H4 (cell line): Measurements from ENCODE around the gene DRC7. TPM values are rescaled to one million over a fixed set of nuclear protein-coding genes. Genes with fewer than 3 reads are reported as not detected.

Source experiments
- DNase-seq: peaks from one replicate; pipeline ENCODE4 v3.0.0-alpha.2; 2015; ENCODE audit warnings: low spot score
- total RNA-seq: library from RNA; depleted of rRNA; stranded (reverse); fragments of >200 nt; shearing (Covaris generic); gene quantifications from 2 replicates; pipeline ENCODE4 v1.2.3, GENCODE V29; 2014; rRNA removed

Gene DRC7, protein sequence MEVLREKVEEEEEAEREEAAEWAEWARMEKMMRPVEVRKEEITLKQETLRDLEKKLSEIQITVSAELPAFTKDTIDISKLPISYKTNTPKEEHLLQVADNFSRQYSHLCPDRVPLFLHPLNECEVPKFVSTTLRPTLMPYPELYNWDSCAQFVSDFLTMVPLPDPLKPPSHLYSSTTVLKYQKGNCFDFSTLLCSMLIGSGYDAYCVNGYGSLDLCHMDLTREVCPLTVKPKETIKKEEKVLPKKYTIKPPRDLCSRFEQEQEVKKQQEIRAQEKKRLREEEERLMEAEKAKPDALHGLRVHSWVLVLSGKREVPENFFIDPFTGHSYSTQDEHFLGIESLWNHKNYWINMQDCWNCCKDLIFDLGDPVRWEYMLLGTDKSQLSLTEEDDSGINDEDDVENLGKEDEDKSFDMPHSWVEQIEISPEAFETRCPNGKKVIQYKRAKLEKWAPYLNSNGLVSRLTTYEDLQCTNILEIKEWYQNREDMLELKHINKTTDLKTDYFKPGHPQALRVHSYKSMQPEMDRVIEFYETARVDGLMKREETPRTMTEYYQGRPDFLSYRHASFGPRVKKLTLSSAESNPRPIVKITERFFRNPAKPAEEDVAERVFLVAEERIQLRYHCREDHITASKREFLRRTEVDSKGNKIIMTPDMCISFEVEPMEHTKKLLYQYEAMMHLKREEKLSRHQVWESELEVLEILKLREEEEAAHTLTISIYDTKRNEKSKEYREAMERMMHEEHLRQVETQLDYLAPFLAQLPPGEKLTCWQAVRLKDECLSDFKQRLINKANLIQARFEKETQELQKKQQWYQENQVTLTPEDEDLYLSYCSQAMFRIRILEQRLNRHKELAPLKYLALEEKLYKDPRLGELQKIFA
- 0.02 TPM in 1 of 2 replicates, not detected in the other for total RNA-seq

DNA sequence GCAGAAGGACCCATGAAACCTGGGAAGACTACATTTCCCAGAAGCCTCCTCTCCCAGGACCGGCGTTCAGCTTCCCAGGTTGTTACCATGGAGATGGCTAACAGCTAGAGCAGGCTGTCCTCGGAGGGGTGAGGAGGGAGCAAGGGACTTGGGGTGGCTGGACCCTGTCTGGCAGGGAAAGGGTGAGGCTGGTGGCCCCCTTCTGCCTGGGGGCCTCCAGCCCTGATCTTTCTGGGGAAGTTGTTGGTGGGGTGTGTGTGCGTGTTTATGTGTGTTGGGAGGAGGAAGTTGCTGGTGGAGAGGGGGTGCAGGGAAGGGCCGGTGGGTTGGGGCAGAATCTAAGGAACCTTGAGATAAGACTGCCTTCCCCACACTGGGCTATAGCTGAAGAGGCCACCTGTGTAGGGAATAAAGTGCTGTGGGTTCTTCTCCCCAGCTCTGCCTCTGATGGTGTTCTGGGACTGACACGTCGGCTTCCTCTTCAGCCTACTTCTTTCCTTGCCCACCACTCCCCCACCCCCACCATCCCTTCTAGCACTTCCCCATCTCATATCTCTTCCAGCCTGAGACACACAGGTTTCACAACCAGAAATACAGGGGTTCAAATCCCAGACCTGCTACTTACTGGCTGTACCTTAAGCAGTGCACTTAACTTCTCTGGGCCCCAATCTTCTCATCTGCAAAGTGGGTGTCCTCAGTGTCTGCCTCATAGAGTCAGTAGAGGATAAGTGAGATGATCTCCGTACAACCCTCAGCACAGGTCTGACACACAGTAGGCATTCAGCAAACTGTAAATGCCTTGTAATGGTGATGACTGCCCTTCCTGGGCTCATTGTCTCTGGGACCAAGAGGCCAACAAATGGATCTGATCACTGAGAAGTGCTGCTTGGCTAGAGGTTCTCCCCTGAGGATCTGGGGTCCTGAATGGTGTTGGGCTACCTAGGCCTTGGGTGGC is at the start of gene DRC7:
Gene DRC7, plus strand, starts transcription at position 82 of the 955 bp plus-strand sequence. CDS start 3,144 bp downstream, outside the sequence.
- DNase-seq: peak; percentile 37

DNA sequence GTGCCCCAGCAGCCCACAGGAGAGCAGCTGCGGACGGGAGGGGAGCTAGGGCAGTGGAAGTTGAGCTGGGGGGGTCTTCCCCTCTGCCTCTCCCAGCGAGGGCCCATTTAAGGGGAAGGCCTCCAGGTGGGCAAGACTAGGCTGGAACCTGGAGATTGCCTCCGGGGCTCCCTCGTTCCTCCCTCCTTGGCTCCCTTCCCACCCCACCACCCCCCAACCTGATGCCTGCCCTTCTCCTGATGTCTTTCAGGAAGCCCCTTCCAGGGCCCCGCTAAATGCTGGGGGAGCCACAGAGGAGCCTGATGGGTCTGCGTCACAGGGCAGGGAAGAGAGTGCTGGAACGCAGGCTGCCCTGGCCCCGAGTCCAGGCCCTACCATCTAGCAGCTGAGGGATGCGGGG is 49.4 kb upstream of the DRC7 start:
- no peak for DNase-seq

DNA sequence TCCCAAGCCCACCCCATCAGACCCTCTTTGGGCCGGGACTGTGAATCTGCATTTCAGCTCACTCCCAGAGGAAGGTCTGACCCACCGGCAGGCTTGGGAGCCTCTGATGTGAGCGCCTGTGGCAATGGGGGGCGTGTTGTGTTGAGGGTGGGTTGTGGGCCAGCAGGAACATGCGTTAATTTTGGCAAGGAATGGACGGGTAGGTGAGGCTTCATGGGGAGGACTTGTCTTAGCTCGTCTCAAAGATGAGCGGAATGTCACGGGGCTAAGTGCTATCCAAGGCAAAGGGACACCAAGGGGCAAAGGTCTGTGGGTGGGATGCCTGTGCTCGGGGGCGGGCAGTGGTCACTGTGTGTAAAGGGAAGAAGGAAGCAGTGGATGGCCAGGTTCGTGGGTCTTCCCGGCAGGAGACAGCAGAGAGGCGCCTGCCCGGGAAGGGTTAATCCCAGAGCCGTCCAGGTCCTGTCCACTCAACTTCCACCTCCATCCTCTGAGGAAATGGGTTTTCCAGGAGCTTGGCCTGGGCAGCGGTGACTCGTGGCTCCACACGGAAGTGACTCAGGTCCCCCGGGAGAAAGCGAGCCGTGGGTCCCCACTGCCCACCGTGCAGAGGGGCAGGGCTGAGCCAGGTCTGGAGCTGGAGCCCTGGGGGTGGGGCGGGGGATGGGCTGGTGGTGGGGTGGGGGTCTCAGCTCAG is 48.8 kb upstream of the DRC7 start:
- no peak for DNase-seq

DNA sequence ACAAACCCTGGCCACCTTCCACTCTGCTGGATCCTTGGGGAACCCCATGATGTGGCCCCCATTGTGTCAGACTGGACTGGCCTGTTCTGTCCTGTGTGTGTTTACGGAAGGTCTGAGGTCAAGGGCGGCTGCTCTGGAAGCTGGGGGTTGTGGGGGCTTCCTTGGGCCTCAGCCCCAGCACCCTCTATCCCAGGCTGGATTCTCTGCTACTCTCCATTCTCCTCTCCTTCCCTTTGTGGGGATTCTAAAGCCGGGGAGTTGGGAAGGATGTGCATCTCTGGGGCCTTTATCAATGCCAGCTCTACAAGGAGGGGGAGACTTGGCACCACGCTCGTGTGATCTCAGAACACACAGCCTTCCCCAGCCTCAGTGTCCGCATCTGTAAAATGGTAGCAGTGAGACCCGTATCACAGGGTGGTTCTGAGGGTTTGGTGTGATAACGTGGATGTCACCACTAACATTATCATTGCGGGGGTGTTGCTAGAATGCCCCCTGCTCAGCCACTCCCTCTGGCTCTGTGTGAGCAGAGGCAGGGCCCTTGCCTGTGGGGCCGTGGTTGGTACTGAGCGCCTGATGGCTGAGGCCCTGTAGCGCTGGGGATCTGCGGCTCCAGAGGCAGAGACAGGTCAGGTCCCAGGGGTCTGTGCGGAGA is 48.1 kb upstream of the DRC7 start:
- no peak for DNase-seq

DNA sequence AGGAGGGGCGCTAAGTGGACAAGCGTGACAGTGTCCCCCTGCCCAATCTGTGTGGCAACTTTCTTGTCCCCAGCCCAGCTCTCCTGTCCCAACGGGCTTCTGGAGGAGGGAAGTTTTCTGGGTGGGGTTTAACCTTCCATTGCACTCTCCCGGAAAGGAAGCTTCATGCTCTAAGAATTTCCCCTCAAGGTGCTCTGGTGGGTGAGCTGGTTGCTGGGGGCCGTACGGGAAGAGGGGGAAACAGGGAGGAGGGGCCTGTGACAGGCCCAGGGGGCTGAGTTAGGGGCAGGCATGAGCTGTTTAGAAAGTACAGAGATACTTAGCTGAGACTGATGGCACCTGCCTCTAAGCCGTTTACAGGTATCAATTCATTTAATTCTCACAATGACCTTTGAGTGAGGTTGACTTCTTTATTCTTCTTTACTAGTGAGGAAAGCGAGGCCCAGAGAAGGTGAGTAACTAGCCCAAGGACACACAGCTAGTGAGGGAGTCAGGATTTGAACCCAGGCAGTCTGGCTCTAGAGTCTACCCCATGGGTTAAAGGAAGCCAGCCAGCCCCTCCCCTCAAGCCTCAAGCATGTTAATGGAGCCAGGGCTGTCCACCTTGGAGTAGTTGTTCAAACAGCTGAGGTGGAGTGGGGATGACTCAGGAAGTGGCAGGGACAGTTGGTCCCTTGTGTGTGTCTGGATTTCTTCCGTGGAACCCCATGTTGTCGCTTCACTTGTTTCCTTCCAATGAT is 47.3 kb upstream of the DRC7 start:
- DNase-seq: no peak

DNA sequence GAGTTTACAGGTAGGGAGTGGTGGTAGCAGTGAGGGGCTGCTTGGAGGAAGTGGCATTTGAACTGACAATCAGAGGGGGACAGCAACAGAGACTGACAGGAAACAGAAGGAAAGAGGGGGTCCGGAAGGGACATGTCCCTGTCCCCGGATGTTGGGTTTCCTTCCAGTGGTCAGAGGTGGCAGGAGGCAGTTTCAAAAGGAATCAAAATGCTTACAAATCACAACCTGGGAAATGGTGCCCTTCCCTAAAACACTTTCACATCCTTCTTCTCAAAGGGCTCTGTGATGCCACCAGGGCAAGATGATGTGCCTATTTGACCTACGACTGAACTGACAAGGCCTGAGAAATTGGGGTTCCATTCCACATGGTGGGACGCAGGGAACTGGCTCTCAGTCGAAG is 46.5 kb upstream of the DRC7 start:
- no peak for DNase-seq

DNA sequence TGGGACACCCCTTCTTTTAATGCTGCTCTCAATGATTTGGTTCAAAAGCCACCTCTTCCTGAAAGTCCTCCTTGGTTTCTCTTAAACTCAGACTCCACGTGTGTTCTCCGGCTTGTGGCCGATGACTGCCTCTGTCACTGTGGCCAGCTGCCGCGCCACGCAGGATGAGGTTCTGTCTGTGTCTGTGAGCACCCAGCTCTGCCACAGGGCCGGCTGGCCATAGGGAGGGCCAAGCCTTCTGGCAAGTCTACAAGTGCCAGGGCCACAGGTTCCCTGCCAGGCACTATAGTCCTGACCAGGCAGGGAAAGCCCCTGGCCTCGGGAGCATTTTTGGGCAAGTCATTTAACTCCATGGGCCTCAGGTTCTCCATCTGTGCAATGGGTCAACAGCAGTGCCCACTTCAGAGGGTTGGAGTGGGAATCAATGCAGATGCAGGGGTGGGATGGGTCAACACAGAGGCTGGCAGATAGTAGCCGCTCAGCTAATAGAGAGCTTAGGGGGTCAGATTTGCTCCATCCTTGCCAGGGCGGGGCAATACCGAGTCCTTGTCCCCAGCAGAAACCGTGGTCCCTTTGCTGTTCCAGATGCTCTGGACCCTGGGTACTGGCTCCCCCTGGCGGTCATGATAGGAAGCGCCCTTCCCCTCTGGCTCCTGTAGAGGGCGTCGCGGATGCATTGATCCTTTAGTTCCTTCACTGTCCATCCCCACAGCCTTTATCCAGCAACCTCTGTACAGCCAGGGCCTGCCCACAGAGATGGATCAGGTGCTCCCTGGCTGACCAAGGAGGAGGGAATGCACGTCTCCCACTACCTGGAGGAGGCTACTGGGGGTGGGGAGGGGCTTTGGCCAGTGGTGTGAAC is 45.8 kb upstream of the DRC7 start:
- DNase-seq: peak; percentile 69

DNA sequence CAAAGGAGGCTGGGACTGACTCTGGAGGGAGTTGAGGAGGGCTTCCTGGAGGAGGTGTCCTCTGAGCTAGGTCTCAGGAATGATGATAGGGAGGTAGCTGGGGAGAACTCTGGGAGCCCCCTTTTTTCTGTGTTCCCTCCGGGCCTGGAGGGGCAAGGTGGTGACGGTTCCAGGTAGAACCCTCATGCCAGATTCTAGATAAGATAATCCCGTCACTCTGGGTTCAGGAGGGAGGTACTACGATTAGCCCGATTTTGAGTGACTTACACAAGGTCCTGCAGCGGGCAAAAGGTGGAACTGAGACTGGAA is 45.2 kb upstream of the DRC7 start:
- no peak for DNase-seq

DNA sequence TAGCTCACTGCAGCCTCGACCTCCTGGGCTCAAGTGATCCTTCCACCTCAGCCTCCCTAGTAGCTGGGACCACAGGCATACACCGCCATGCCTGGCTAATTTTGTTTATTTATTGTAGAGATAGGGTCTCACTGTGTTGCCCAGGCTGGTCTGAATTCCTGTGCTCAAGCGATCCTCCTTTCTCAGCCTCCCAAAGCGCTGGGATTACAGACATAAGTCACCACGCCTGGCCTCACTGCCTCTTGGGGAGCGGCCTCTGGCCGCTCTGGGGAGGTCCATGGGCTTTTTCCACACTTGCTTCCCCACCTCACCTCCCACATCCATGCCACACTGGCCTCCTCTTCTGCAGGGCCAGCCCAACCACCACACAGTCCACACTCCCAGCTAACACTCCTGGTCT is 44.8 kb upstream of the DRC7 start:
- no peak for DNase-seq

DNA sequence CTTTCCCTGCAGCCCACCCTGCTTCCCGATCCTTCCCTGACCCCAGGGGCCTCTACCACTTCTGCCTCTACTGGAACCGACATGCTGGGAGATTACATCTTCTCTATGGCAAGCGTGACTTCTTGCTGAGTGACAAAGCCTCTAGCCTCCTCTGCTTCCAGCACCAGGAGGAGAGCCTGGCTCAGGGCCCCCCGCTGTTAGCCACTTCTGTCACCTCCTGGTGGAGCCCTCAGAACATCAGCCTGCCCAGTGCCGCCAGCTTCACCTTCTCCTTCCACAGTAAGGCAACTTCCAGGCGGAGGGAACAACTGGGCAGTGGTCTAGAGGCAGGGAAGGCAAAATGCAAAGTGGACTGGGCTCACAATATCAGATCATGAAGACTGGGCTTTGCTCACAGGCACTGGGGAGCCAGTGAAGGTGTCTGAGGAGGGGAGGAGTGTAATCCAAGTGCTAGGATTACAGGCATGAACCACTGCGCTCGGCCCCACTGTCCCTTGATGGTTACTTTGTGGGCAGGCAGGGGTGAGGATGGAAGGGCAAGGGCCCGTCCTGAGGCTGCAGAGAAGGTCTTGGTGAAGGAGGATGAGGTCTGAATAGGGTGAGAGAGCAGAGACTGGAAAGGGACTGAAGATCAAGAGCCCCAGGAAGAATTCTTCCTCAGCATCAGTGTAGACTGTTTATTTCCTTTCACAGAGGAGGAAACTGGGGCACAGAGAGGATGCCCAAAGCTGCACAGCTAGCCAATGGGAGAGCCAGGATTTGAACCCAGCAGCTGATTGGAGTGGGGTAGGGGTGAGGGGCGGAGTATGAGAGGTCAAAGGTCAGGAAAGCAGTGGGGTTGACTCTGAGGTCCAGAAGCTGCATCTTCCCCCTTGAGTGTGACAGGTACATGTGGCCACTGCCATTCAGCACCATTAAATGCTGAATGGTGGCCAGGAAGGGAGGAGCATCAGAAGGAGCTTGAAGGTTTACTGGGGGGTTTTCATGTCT is 43.0 kb upstream of the DRC7 start:
- DNase-seq: no peak

DNA sequence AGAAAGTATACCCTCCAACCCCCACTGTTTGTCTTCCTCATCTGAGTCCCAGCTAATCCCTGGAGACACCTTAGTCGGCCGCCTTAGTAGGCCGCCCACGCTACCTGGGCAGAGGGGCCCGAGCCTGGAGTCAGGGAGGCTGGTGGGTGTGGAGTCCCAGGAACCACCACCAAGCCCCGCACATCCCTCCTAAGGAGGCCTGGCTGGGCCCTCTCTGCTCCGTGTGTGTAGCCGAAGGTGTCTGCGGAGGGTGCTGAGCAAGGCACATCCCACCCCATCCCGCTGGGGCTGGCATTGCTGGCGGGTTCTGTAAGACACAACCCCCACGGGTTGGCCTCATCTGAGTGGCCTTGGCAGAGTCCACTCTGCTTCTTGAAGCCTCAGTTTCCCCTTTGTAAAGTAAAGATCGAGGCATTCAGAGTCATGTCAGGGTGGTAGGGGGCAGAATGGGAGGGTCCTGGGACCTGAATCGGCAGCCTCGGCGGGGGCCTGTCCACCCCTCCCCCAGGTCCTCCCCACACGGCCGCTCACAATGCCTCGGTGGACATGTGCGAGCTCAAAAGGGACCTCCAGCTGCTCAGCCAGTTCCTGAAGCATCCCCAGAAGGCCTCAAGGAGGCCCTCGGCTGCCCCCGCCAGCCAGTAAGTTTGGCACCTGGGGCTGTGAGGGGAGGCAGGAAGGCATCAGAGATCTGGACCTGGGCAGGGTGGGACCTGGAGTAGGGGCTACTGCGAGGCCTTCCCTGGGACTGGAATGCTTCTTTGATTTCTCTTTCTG is 41.7 kb upstream of the DRC7 start:
- no peak for DNase-seq

DNA sequence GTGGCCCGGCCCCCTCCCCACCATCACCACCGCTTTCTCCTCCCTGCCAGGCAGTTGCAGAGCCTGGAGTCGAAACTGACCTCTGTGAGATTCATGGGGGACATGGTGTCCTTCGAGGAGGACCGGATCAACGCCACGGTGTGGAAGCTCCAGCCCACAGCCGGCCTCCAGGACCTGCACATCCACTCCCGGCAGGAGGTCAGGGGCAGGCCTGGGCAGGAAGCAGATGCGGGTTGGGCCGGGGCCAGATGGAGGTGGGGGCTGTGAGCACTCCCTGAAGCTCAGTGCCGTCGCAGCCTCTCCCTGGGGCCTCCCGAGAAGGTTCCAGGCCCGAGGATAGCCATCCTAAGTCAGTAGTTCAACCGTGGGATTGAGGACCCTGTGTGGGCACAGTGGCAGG is 40.7 kb upstream of the DRC7 start:
- DNase-seq: no peak

DNA sequence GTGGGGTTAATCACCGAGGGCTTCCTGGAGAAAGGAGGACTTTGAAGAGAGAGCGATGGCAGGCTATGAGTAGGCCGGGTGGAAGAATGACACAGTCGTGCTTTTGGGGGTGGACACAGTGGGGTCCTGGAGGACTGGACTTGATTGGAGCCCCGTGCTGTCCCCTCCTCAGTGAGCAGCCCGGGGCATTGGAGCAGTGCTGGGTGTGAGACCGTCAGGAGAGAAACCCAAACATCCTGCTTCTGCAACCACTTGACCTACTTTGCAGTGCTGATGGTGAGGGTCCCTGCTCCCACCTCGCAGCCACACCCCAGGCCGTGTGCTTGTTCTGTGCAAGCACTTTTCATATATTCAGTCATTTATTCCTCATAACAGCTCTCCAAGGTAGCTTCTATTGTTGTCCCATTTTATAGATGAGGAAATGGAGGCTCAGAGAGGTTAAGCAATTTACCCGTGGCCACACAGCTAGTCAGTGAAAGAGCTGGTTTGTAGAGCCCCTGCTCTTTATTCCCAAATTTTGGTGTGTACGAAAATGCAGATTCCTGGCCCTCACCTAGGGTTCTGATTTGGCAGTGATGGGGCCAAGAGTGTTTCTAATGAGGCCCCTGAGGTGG is 38.2 kb upstream of the DRC7 start:
- DNase-seq: no peak

DNA sequence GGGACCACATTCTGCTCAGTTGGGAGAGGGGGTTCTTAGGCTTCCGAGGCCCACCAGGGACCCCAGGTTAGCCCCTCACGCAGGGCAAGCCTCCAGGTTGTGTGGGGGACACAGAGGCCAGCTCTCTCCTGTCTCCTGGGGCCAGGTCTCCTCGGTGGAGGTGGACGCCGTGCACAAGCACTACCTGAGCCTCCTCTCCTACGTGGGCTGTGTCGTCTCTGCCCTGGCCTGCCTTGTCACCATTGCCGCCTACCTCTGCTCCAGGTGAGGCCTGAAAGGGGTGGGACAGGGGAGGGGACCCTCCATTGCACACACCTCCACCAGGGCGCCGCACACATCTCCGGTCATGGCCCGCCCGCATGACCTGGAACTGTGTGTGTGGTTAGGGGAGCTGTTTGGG is 37.4 kb upstream of the DRC7 start:
- DNase-seq: no peak

DNA sequence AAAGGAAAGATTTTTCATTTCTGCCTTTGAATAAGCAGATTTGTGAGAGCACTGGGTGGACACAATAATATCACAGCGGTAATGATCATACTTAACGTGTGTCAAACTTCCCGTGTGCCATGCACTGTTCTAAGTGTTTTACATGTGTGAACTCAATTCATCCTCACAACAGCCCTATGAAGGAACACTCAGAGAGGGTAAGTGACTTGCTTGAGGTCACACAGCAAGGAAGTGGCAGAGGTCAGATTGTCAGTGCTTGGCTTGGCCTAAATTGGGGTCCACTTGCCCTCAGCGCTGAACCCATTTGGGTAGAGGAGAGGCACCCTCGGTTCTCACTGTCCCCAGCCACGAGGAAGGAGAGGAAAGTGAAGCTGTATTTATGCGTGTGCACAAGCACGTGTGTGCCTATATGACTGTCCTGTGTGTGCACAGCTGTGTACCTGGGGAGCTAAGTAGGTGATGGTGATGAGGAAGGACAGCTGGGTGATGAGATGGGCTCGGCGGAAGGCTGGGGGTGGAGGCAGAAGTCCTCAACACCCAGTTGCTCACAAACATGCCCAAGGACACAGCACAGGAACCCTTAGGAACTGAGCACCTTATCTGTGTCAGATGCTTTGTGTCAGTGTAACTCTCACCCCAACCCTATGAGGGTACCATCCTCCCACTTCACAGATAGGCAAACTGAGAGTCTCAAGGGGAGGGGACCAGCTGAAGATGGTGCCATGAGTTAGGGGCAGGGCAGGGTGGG is 36.3 kb upstream of the DRC7 start:
- no peak for DNase-seq
